Peyer's patch (tissue), 4 donors: ENCODE data around the gene GBX2.

Experiments
- POLR2A ChIP-seq, 2 donors: fragments of 450-650 bp; IDR thresholded peaks; one replicate each; pipeline ENCODE4 v1.5.1; 2017; ENCODE audit warnings: antibody characterized with exemption in 2 of 2, mild to moderate bottlenecking in 2 of 2, moderate library complexity in 2 of 2
- TF ChIP-seq, protein P1 (sequence below), 6 experiments: fragments of 450-650 bp in 4 of 6; fragments of 200-600 bp in 2 of 6; sonication (generic) in 1 of 6; IDR thresholded peaks; one replicate each; pipeline ENCODE4 v1.5.1; 2017 to 2019; ENCODE audit warnings: antibody characterized with exemption in 6 of 6, mild to moderate bottlenecking in 3 of 6, moderate library complexity in 1 of 6

GRCh38 chr2:236128321-236128720, 39.9 kb downstream of the GBX2 start:
- TF ChIP-seq, protein P1, sequence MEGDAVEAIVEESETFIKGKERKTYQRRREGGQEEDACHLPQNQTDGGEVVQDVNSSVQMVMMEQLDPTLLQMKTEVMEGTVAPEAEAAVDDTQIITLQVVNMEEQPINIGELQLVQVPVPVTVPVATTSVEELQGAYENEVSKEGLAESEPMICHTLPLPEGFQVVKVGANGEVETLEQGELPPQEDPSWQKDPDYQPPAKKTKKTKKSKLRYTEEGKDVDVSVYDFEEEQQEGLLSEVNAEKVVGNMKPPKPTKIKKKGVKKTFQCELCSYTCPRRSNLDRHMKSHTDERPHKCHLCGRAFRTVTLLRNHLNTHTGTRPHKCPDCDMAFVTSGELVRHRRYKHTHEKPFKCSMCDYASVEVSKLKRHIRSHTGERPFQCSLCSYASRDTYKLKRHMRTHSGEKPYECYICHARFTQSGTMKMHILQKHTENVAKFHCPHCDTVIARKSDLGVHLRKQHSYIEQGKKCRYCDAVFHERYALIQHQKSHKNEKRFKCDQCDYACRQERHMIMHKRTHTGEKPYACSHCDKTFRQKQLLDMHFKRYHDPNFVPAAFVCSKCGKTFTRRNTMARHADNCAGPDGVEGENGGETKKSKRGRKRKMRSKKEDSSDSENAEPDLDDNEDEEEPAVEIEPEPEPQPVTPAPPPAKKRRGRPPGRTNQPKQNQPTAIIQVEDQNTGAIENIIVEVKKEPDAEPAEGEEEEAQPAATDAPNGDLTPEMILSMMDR (IDR thresholded peaks at IDR 0.05): no peak
- no peak for TF ChIP-seq POLR2A (IDR thresholded peaks at IDR 0.05)
